Fibroblast of skin of scalp (primary cell): Measurements from ENCODE around the gene EVA1C.
A peak's percentile ranks its signal among the peaks of the same experiment; 100 is the strongest.
"Not testable (repeated sequence)": the region's sequence is repeated elsewhere in the genome, so short reads cannot be mapped to it uniquely, and the experiment has no call there.

Source experiments
- DNase-seq: peaks from one replicate; pipeline ENCODE4 v3.0.0-alpha.2; 2013

EVA1C gene

DNA sequence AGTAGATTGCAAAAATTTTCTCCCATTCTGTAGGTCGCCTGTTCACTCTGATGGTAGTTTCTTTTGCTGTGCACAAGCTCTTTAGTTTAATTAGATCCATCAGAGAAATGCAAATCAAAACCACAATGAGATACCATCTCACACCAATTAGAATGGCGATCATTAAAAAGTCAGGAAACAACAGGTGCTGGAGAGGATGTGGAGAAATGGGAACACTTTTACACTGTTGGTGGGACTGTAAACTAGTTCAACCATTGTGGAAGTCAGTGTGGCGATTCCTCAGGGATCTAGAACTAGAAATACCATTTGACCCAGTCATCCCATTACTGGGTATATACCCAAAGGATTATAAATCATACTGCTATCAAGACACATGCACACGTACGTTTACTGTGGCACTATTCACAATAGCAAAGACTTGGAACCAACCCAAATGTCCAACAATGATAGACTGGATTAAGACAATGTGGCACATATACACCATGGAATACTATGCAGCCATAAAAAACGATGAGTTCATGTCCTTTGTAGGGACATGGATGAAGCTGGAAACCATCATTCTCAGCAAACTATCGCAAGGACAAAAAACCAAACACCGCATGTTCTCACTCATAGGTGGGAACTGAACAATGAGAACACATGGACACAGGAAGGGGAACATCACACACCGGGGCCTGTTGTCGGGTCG is 21.8 kb upstream of the EVA1C start:
- not testable (repeated sequence) for DNase-seq

DNA sequence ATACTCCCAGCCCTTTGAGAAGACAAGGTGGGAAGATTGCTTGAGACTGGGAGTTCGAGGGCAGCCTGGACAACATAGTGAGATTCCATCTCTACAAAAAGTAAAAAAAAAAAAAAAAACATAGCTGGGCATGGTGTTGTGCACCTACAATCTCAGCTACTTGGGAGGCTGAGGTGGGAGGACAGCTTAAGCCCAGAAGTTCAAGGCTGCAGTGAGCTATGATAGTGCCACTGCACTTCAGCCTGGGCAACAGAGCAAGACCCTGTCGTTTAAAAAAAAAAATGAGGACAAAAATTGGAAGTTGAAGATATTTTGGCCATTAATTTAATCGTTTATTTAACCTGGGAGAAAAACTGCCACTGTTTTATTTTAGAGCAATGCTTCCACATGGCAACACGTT is 20.8 kb upstream of the EVA1C start:
- no peak for DNase-seq

DNA sequence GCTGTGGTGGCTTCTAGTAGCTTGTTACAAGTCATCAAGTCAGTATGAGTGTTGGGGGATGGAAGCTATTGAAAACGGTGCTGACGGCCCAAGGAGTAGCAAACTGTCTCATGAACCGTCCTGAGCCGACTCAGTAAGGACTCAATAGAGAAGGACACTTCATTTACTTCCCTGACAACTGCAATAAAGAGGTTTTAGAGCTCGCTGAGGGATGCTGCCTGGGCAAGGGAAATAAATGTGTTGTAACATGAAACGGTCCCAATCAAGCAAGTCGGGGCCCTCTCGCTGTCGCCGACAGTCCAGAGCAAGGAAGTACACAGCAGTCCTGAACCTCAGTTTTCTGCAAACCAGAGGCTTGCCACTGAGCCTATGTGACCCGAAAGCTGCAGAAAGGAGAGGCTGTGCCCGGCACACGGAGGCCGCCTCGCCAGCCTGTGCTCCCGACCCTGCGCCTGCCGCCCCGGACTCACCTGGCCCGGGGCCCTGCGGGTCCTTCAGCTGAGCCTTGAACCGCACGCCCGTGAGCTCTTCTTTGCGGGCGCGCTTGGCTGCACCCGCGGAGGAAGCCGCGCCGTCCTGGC is 20.1 kb upstream of the EVA1C start:
- DNase-seq: no peak

DNA sequence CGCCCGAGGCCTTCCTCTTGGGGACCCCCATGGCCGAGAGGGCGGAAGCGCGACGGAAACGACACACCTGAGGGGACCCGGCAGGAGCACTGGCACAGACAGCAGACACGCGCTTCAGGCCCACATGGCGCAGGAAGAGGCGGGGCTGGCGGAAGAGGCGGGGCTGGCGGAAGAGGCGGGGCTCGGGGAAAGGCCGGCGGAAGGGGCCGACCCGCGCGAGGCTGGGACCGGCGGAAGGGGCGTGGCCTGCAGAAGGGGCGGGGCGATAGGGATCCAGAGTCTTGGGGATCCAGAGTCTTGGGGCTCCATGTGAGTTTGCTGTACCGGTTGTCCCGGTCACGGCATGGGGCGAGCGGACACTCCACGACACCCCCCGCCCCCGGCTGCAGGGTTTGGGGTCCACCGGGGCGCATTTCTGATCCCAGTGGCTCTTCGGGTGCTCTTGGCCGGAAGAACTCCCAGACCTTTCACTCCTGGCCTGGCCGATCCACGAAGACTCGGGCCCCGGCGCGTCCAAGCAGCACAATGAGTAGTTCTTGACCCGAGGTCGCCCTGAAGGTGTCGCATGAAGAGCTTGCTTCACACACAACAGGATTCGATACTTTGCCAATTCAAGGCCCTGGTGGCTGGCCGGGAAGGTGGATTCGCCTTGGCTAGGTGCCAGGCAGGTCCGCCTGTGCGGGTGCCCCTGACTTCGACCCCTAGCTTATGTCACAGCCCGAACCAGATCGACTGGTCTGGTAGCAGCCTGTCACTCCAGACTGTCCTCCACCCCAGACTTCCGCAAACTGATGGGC is 19.4 kb upstream of the EVA1C start, which contains the start of gene URB1:
URB1 (minus strand) TSS at position 133 of the 797 bp plus-strand sequence; CDS start at position 31, 102 bp downstream.
- DNase-seq: peak; percentile 80

- DNase-seq: no peak
Measured at GRCh38 chr21:32393677-32394001, 18.9 kb upstream of the EVA1C start.

DNA sequence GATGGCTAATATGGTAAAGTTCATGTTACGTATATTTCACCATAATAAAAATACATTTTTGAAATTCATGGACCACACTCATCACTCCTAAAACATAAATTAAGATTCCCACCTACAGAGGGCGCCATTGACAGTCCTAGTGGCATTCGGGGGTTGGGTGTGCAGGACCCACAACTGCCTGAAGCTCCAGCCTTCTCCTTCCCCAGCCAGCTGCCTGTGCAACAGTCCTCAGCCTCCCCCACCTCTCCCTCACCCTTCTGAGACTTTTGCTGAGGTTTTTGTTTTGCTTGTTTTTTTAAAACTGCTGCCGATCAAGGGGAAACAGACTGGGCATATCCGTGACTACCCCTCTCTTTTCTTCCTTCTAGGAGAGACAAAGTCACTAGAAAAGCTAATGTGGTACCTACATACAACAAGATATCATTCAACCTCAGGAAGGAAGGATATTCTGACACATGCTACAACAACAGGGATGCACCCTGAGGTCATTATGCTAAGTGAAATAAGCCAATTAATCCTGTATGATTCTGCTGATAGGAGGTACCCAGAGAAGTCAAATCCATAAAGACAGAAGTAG is 9.2 kb upstream of the EVA1C start:
- peak; percentile 75 for DNase-seq

DNA sequence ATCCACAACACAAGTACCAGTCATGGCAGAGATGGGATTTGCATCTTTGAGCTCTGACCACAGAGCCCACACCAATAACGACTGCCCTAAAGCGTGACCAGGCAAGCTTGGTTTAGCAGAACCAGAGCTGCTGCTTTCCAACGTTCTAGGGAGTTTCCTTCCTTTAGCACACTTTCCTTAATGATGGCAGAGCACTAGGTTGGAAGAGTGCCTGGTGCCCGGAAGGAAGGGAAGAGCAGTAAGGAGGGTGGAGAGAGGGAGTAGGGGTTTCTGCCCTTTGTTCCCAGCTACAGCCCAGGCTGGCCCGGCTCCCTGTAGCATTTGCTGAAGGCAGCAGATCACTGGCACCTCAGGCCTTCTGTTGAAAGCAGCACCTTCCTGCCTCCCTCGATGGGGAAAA is 6.1 kb upstream of the EVA1C start:
- no peak for DNase-seq

- DNase-seq: no peak
Measured at GRCh38 chr21:32410291-32410690, 2.2 kb upstream of the EVA1C start.

- no peak for DNase-seq
Measured at GRCh38 chr21:32410916-32411315, 1.6 kb upstream of the EVA1C start.

- no peak for DNase-seq
Measured at GRCh38 chr21:32411350-32412161, 950 bp upstream of the EVA1C start.

DNA sequence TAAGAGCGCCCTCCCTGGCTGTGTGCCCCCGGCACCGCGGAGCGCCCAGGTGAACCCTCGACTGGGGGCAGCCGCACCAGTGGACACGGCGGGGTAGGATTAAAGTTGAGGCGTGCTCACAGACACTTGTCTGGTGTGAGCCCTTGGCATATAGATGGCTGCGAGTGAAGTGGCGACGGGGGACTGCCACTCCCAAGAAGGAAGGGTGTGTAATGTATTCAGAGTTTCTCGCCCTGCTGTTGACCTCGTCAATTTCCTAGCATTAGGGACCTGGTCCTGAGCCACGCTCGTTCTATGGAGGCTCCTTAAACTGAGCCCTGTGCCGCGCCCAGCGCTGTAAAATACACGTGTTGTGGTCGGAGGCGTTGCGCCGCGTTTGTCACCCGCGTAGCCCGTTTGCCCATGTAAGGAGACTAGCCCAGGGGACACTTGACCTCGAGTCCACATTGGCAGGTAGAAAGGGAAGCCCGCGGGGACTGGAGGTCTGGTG is 554 bp downstream of the EVA1C start:
- no peak for DNase-seq

DNA sequence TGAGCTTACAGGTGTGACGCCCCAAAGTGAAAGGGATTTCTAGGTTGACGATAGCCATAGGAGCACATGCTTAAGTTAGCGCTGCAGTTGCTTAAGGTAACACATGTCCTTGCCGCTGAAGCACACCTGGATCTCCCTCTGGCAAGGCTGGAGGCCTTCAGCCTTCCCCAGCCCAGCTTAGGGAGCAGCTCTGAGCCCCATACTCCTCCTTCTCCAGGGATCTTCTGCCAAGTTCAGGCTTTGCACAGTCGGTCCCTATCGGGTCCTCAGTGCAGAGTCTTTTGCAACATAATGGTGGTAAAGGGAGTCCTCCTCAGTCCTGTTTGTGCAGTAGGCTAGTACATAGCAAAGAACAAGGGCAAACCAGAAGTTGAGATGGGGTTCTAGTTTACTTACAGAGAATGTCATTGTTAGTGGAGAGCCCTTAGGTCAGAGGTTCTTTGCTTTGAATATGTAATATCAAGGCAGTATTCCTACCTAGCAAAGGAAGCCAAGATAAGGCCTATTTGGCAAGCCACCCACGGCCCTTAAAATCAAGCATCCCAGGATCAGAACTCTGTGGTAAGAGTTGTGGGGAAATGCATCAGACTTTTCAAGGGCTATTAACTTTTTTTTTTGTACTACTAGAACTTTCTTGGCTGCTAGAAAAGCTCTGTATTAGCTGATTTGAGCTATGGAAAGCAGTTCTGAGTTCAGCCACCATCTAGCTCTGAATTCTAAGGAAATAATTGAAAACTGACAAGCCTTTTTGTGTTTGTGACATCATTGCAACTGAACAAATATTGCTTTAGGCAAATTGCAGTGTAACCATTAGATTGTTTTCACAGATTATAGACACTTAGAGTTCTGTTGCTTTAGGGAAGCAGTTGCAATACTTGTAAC is 1.4 kb downstream of the EVA1C start:
- DNase-seq: no peak

GRCh38 chr21:32414579-32415358 is 2.3 kb downstream of the EVA1C start:
- DNase-seq: peak; percentile 24

DNA sequence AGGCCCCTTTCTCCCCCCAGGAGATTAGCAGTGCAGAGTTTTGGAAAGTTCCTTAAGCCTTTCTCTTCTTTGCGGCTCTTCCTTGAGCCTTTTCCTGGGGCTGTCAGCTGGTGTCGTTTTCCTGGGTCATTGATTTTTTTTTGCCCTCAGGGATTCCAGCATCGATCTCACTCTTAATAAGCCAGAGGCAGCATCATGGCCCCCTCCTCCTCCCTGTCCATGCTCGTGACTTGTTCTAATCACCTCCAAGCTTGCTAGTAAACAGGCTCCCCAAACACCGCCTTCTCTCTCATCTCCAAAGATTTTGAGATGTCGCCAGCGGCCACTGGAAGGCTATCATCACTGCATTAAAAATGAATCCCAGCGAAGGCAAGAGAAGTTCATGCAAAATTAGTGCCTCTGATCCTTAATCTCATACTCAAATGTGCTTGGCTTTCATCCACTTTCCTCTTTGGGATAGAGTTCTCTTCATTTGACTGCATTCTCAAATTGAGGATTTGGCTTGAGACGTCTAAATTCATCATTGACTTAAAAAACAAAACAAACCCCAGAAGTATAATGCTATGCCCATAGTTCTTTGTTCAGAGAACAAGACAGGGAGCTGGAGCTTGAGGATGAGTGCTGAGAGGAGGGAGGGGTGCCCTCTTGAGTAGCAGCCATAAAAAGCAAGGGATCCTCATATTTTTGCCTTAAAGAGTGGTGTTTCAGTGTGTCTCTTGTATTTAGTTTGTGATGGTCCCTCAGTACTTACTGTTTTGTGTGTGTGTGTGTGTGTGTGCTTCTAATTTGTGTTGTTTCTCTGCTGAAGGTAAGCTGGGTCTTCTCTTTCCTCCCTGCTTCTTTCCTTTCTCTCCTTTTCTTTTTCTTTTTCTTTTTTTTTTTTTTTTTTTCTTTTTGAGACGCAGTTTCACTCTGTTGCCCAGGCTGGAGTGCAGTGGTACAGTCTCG is 3.2 kb downstream of the EVA1C start:
- no peak for DNase-seq

GRCh38 chr21:32418146-32418545 is 5.6 kb downstream of the EVA1C start:
- DNase-seq: no peak

- DNase-seq: no peak
Measured at GRCh38 chr21:32422064-32422463, 9.6 kb downstream of the EVA1C start.

DNA sequence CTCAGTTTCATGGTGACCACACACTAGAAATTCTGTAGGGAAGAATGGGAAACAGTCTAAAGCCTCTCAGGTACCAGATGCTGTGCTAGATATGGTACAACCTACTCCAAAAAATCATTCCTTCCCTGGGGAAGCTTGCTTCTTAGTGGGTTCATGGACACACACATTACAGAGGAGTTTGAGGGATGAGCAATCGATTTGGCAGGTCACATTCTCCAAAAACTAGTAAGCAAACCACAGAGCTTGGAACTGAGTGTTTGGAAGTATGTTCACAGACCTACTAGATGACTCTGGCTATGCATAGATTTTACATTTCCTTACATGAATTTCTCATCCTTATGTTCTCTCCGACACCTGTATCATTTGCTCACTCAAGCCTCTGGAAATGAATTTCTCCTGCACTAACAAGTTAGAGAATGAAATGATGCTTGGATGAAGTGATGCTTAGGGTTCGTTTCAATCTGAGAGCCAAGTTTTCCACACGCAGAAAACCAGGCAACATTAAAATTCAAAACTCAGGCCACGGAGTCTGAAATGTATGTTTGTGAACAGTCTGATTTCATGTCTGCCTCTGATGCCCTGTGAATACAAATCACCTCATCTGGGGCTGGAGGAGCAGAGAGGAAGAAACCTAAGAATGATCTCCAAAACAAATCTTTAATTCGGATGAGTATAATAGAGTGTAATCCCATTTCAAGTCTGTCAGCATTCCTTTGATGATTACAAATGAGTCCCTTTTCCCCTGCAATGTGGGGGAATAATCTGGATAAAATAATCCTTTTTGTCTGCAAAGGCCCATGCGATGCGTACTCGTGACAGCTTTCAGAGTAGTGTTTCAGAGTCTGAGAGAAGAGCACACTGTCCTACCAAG is 11.0 kb downstream of the EVA1C start:
- peak; percentile 83 for DNase-seq

- no peak for DNase-seq
Measured at GRCh38 chr21:32424191-32424535, 11.7 kb downstream of the EVA1C start.
